ENCODE results near the gene EXTL1. TPM values are rescaled to one million over a fixed set of nuclear protein-coding genes. Genes with fewer than 3 reads are reported as not detected.
A peak's percentile ranks its signal among the peaks of the same experiment; 100 is the strongest.

The EXTL1 gene
- total and polyA plus RNA-seq, 2 donors from 2014 or later = 0.28 to 0.45 TPM

- peaks cover 23% of the 10 kb centered on the region for H3K27me3 ChIP-seq (ENCODE audit: control insufficient read depth, insufficient read depth, low read length)
- no peak for FAIRE-seq
Measured at GRCh38 chr1:26047278-26047874, 25.8 kb downstream of the EXTL1 start.

GRCh38 chr1:26049531-26050247 lies 28.1 kb downstream of the EXTL1 start:
- Histone ChIP-seq H3K9me3 (ENCODE audit: control insufficient read depth in 2 of 3, insufficient read depth in 1 of 3, low read length in 3 of 3) (no peaks in the 10 kb centered on the region), H3K27me3 (ENCODE audit: control insufficient read depth, insufficient read depth, low read length) (peaks cover 16% of the 10 kb centered on the region), H3K27ac (ENCODE audit: low read depth in 2 of 2, low read length in 2 of 2) (peak overlapping the region; percentile 26 to 65), H3K36me3 (ENCODE audit: control insufficient read depth in 2 of 3, insufficient read depth in 3 of 3, low read length in 3 of 3) (peaks cover 0 to 2% (median 0%) of the 10 kb centered on the region in 3 donors), H3K4me3 (ENCODE audit: low read length in 3 of 3) (no peak overlapping the region), H3K4me1 (ENCODE audit: control insufficient read depth in 2 of 3, insufficient read depth in 2 of 3, low read depth in 1 of 3, low read length in 3 of 3) (peaks cover 0 to 11% (median 5%) of the 10 kb centered on the region in 3 donors), H3K9ac (ENCODE audit: low read length in 3 of 3) (no peak overlapping the region)
- DNase-seq (peak in 3 of 5 donors; percentile 16 to 84 (median 48)), FAIRE-seq (no peak)
- intact Hi-C loops (cut with DNase I) = no loop called here
- no peak for TF ChIP-seq CTCF (IDR thresholded peaks at IDR 0.05; ENCODE audit: borderline replicate concordance, extremely low read depth, insufficient read depth)

More at GRCh38 chr1:26047278-26047874, 25.8 kb downstream of the EXTL1 start:
- no peak for DNase-seq
- Histone ChIP-seq H3K9ac (ENCODE audit: low read length in 3 of 3) (no peak overlapping the region), H3K4me3 (ENCODE audit: low read length in 3 of 3) (peak overlapping the region in 2 of 3 donors; percentile 61 to 64), H3K4me1 (ENCODE audit: control insufficient read depth in 2 of 3, insufficient read depth in 2 of 3, low read depth in 1 of 3, low read length in 3 of 3) (peaks cover 0 to 11% (median 8%) of the 10 kb centered on the region in 3 donors), H3K9me3 (ENCODE audit: control insufficient read depth in 2 of 3, insufficient read depth in 1 of 3, low read length in 3 of 3) (no peaks in the 10 kb centered on the region), H3K27ac (ENCODE audit: low read depth in 2 of 2, low read length in 2 of 2) (no peak overlapping the region), H3K36me3 (ENCODE audit: control insufficient read depth in 2 of 3, insufficient read depth in 3 of 3, low read length in 3 of 3) (peaks cover 0 to 5% (median 0%) of the 10 kb centered on the region in 3 donors)
- intact Hi-C loops (cut with DNase I) = no loop called here
- TF ChIP-seq CTCF (IDR thresholded peaks at IDR 0.05; ENCODE audit: borderline replicate concordance, extremely low read depth, insufficient read depth) = no peak

GRCh38 chr1:26050248-26050640 lies 28.7 kb downstream of the EXTL1 start:
- H3K9ac ChIP-seq (ENCODE audit: low read length in 3 of 3) = no peak overlapping the region
- H3K27ac ChIP-seq (ENCODE audit: low read depth in 2 of 2, low read length in 2 of 2) = peak overlapping the region in 1 of 2 donors; percentile 49
- FAIRE-seq = no peak

More at GRCh38 chr1:26050248-26050640, 28.7 kb downstream of the EXTL1 start:
- Histone ChIP-seq H3K27me3 (ENCODE audit: control insufficient read depth, insufficient read depth, low read length) (peaks cover 12% of the 10 kb centered on the region), H3K4me1 (ENCODE audit: control insufficient read depth in 2 of 3, insufficient read depth in 2 of 3, low read depth in 1 of 3, low read length in 3 of 3) (peaks cover 0 to 11% (median 3%) of the 10 kb centered on the region in 3 donors), H3K36me3 (ENCODE audit: control insufficient read depth in 2 of 3, insufficient read depth in 3 of 3, low read length in 3 of 3) (no peaks in the 10 kb centered on the region), H3K9me3 (ENCODE audit: control insufficient read depth in 2 of 3, insufficient read depth in 1 of 3, low read length in 3 of 3) (no peaks in the 10 kb centered on the region), H3K4me3 (ENCODE audit: low read length in 3 of 3) (no peak overlapping the region)
- DNase-seq = no peak
- TF ChIP-seq CTCF (IDR thresholded peaks at IDR 0.05; ENCODE audit: borderline replicate concordance, extremely low read depth, insufficient read depth) = no peak
- intact Hi-C loops (cut with DNase I) = no loop called here

Measured in kidney (tissue), 14 donors.